SK-N-SH treated with all-trans-retinoic acid at 6 μM for 48 hours (cell line): Measurements from ENCODE around the gene STARD4.

Experiments used
- ATAC-seq: fragments of 200-7000 bp; cut with Tn5 transposase; 3 replicates; pipeline ENCODE4 v1.9.1; 2020; ENCODE audit warnings: mild to moderate bottlenecking, moderate library complexity
- CSDC2 ChIP-seq: fragments of 250-450 bp; sonication (Bioruptor Pico); IDR thresholded peaks from 2 replicates; pipeline ENCODE4 v1.5.0; 2020; ENCODE audit warnings: mild to moderate bottlenecking, moderate library complexity
- ESRRG ChIP-seq: fragments of 250-450 bp; sonication (Bioruptor Pico); IDR thresholded peaks from 2 replicates; pipeline ENCODE4 v1.6.1; 2021; ENCODE audit warnings: mild to moderate bottlenecking
- ISL1 ChIP-seq: fragments of 250-450 bp; sonication (Bioruptor Pico); IDR thresholded peaks from 2 replicates; pipeline ENCODE4 v2.1.2; 2022; ENCODE audit warnings: mild to moderate bottlenecking, moderate library complexity
- OSR1 ChIP-seq: fragments of 250-450 bp; sonication (Bioruptor Pico); IDR thresholded peaks from 2 replicates; pipeline ENCODE4 v1.8.0; 2022; ENCODE audit warnings: moderate library complexity, mild to moderate bottlenecking, inconsistent platforms
- PPARA ChIP-seq: fragments of 250-450 bp; sonication (Bioruptor Pico); IDR thresholded peaks from 2 replicates; pipeline ENCODE4 v1.5.0; 2020; ENCODE audit warnings: mild to moderate bottlenecking, borderline replicate concordance
- RARB ChIP-seq: fragments of 250-450 bp; sonication (Bioruptor Pico); IDR thresholded peaks from 2 replicates; pipeline ENCODE4 v1.8.0; 2021; ENCODE audit warnings: mild to moderate bottlenecking, moderate library complexity
- SNAI2 ChIP-seq: fragments of 250-450 bp; sonication (Bioruptor Pico); IDR thresholded peaks from 2 replicates; pipeline ENCODE4 v1.5.0; 2020; ENCODE audit warnings: mild to moderate bottlenecking, moderate library complexity
- TCF4 ChIP-seq: fragments of 250-450 bp; sonication (Bioruptor Pico); IDR thresholded peaks from 2 replicates; pipeline ENCODE4 v1.8.0; 2021; ENCODE audit warnings: mild to moderate bottlenecking, moderate library complexity, borderline replicate concordance
- TOX ChIP-seq: fragments of 250-450 bp; sonication (Bioruptor Pico); IDR thresholded peaks from 2 replicates; pipeline ENCODE4 v1.8.0; 2021; ENCODE audit warnings: mild to moderate bottlenecking, moderate library complexity, borderline replicate concordance
- ZFP3 ChIP-seq: fragments of 250-450 bp; sonication (Bioruptor Pico); IDR thresholded peaks from 2 replicates; pipeline ENCODE4 v1.5.0; 2020; ENCODE audit warnings: mild to moderate bottlenecking, moderate library complexity
- ZFP30 ChIP-seq: fragments of 450-650 bp; formaldehyde crosslinking; IDR thresholded peaks from 2 replicates; pipeline ENCODE4 v1.5.0; 2022; ENCODE audit warnings: mild to moderate bottlenecking, moderate library complexity
- ZNF565 ChIP-seq: fragments of 450-650 bp; formaldehyde crosslinking; conservative IDR thresholded peaks from 2 replicates; pipeline ENCODE4 v1.5.0; 2020; ENCODE audit warnings: low read depth, mild to moderate bottlenecking, moderate library complexity
- TF ChIP-seq, protein P1 (sequence below): fragments of 250-450 bp; sonication (Bioruptor Pico); IDR thresholded peaks from 2 replicates; pipeline ENCODE4 v1.5.0; 2020; ENCODE audit warnings: mild to moderate bottlenecking, moderate library complexity
- TF ChIP-seq, protein P2 (sequence below): fragments of 250-450 bp; sonication (Bioruptor Pico); IDR thresholded peaks from 2 replicates; pipeline ENCODE4 v1.8.0; 2021; ENCODE audit warnings: low read depth, mild to moderate bottlenecking, moderate library complexity, borderline replicate concordance
- TF ChIP-seq, protein P3 (sequence below): fragments of 250-450 bp; sonication (Bioruptor Pico); IDR thresholded peaks from 2 replicates; pipeline ENCODE4 v1.8.0; 2020; ENCODE audit warnings: mild to moderate bottlenecking, moderate library complexity, borderline replicate concordance

Gene STARD4

DNA sequence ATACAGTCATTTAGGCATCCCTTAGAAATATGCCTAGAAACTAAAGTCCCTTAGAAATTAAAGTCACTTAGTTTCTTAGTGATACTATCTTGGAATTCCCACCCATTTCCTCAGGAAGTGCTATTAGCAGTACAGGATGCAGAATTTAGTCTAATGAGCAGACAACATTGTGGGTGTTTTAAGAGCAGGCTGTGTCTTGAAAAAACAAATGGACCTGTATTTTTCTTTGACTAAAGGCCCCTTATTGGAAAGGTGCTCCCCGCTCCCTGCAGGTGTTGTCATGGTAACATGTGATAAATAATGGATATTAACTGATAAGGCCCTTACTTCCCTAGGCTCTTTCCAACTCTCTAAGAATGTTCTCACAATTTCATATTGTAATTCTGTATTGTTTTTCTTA is 38.8 kb upstream of the STARD4 start:
- TF ChIP-seq CSDC2 (CRISPR knock-in tag) (no peak), TOX (CRISPR knock-in tag) (no peak), OSR1 (CRISPR knock-in tag) (no peak), ZFP30 (CRISPR knock-in tag) (no peak), ESRRG (CRISPR knock-in tag) (no peak), PPARA (no peak), RARB (no peak), SNAI2 (no peak)
- TF ChIP-seq, protein P1, sequence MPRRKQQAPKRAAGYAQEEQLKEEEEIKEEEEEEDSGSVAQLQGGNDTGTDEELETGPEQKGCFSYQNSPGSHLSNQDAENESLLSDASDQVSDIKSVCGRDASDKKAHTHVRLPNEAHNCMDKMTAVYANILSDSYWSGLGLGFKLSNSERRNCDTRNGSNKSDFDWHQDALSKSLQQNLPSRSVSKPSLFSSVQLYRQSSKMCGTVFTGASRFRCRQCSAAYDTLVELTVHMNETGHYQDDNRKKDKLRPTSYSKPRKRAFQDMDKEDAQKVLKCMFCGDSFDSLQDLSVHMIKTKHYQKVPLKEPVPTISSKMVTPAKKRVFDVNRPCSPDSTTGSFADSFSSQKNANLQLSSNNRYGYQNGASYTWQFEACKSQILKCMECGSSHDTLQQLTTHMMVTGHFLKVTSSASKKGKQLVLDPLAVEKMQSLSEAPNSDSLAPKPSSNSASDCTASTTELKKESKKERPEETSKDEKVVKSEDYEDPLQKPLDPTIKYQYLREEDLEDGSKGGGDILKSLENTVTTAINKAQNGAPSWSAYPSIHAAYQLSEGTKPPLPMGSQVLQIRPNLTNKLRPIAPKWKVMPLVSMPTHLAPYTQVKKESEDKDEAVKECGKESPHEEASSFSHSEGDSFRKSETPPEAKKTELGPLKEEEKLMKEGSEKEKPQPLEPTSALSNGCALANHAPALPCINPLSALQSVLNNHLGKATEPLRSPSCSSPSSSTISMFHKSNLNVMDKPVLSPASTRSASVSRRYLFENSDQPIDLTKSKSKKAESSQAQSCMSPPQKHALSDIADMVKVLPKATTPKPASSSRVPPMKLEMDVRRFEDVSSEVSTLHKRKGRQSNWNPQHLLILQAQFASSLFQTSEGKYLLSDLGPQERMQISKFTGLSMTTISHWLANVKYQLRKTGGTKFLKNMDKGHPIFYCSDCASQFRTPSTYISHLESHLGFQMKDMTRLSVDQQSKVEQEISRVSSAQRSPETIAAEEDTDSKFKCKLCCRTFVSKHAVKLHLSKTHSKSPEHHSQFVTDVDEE, result no peak
- TF ChIP-seq, protein P2, sequence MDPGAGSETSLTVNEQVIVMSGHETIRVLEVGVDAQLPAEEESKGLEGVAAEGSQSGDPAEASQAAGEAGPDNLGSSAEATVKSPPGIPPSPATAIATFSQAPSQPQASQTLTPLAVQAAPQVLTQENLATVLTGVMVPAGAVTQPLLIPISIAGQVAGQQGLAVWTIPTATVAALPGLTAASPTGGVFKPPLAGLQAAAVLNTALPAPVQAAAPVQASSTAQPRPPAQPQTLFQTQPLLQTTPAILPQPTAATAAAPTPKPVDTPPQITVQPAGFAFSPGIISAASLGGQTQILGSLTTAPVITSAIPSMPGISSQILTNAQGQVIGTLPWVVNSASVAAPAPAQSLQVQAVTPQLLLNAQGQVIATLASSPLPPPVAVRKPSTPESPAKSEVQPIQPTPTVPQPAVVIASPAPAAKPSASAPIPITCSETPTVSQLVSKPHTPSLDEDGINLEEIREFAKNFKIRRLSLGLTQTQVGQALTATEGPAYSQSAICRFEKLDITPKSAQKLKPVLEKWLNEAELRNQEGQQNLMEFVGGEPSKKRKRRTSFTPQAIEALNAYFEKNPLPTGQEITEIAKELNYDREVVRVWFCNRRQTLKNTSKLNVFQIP (CRISPR knock-in tag), result no peak
- ATAC-seq, result no peak; the same call in 2 of the 3 replicates

DNA sequence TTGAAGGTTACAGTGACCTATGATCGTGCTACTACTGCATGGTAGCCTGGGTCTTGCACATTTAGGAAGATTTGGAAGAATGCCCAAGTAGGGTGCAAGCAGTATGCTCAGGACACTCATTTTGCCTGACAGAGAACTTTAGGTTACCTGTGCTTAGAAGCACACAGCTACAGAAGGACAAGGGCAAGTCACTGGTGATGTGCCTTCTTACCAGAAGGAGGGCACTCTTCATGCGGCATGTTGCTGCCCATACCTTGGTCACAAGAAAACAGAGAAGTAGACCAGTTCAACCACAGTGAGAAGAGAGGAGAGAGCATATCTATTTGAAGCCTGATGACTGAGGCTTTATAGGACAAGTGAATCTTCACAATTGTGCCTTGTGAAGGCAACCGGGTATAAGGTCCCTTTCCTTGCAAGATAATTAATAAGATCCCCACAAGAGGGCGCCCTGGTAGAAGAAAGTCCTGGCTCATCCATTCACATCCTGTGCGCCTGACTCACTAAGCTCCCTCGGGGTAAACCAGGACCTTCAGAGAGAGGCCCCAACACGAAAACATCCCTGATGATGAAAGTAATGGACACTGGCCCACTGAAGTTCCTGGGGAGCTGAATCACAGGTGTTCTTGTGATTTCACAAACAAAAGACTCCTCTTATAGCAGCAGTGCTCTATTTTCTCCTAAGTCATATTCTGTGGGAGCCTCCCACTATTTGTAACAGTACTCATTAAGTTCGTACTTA is 38.1 kb upstream of the STARD4 start:
- TF ChIP-seq ZNF565, result no peak
- TF ChIP-seq, protein P1, result 0 out of 2 replicates have a peak, but pooled peaks have one; percentile 37
- TF ChIP-seq, all 23 proteins: peak for 1
- peak; percentile 97 for ATAC-seq

DNA sequence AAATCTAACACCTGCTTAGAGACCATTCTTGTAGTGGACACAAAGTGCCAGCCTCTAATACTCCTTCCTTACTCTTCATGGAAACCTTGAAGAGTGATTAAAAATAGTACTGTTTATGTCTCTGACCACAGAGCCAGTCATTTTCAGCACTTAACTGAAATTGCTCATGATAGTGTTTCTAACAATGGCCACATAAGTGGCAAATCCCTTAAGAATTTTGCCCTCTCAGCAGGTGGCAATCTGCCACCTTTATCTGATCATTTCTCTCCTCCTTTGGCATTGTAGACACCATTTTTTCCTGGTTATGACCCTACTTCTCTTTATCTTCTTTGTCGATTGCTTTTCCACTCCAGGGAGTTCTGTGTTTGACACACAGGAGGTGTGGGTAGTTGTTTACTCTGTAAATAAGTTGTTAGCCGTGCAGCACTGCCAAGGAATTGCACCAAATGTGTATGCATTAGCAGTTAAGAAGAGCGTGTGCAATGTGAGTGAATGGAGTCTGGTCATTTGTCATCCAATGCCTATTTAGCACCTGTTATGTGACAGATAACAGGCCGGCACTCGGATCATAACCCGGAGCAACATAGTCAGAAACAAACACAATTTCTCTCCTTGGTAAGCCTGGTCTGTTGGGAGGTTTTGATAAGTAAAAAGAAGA is 36.8 kb upstream of the STARD4 start:
- TF ChIP-seq ZFP3 (CRISPR knock-in tag) (no peak), TOX (CRISPR knock-in tag) (no peak), CSDC2 (CRISPR knock-in tag) (no peak), ISL1 (CRISPR knock-in tag) (no peak), TCF4 (no peak)
- TF ChIP-seq, protein P3, sequence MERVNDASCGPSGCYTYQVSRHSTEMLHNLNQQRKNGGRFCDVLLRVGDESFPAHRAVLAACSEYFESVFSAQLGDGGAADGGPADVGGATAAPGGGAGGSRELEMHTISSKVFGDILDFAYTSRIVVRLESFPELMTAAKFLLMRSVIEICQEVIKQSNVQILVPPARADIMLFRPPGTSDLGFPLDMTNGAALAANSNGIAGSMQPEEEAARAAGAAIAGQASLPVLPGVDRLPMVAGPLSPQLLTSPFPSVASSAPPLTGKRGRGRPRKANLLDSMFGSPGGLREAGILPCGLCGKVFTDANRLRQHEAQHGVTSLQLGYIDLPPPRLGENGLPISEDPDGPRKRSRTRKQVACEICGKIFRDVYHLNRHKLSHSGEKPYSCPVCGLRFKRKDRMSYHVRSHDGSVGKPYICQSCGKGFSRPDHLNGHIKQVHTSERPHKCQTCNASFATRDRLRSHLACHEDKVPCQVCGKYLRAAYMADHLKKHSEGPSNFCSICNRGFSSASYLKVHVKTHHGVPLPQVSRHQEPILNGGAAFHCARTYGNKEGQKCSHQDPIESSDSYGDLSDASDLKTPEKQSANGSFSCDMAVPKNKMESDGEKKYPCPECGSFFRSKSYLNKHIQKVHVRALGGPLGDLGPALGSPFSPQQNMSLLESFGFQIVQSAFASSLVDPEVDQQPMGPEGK (CRISPR knock-in tag), result no peak
- TF ChIP-seq, protein P1, result no peak
- no peak for ATAC-seq
